HEK293 (cell line): ENCODE data around the gene FUBP1.

Experiments
- FEZF1 ChIP-seq: fragments of 450-650 bp; formaldehyde crosslinking; IDR thresholded peaks from 2 replicates; pipeline ENCODE4 v1.5.1; 2016; ENCODE audit warnings: missing biosample characterization, missing genetic modification characterization
- GLI4 ChIP-seq: fragments of 450-650 bp; formaldehyde crosslinking; IDR thresholded peaks from 2 replicates; pipeline ENCODE4 v1.5.1; 2016; ENCODE audit warnings: missing biosample characterization, missing genetic modification characterization
- GLIS2 ChIP-seq: fragments of 450-650 bp; formaldehyde crosslinking; IDR thresholded peaks from 2 replicates; pipeline ENCODE4 v1.5.1; 2016; ENCODE audit warnings: missing biosample characterization, missing genetic modification characterization
- KLF10 ChIP-seq: fragments of 450-650 bp; IDR thresholded peaks from 2 replicates; pipeline ENCODE4 v1.5.1; 2018; ENCODE audit warnings: missing biosample characterization, mild to moderate bottlenecking, missing genetic modification characterization
- SCRT1 ChIP-seq: fragments of 450-650 bp; formaldehyde crosslinking; IDR thresholded peaks from 2 replicates; pipeline ENCODE4 v1.5.1; 2016; ENCODE audit warnings: missing biosample characterization, missing genetic modification characterization, borderline replicate concordance
- YY1 ChIP-seq: fragments of 450-650 bp; formaldehyde crosslinking; IDR thresholded peaks from 2 replicates; pipeline ENCODE4 v1.5.1; 2018; ENCODE audit warnings: missing biosample characterization, missing genetic modification characterization
- ZEB2 ChIP-seq: fragments of 450-650 bp; formaldehyde crosslinking; IDR thresholded peaks from 2 replicates; pipeline ENCODE4 v1.5.1; 2016; ENCODE audit warnings: missing biosample characterization, missing genetic modification characterization
- ZFP3 ChIP-seq: fragments of 450-650 bp; formaldehyde crosslinking; IDR thresholded peaks from 2 replicates; pipeline ENCODE4 v1.5.1; 2016; ENCODE audit warnings: low read depth, missing biosample characterization, missing genetic modification characterization
- ZIC2 ChIP-seq: fragments of 450-650 bp; formaldehyde crosslinking; IDR thresholded peaks from 2 replicates; pipeline ENCODE4 v1.5.1; 2016; ENCODE audit warnings: missing biosample characterization, missing genetic modification characterization
- ZNF16 ChIP-seq: fragments of 450-650 bp; formaldehyde crosslinking; IDR thresholded peaks from 2 replicates; pipeline ENCODE4 v1.5.1; 2016; ENCODE audit warnings: low read depth, missing biosample characterization, missing genetic modification characterization
- ZNF223 ChIP-seq: fragments of 450-650 bp; formaldehyde crosslinking; IDR thresholded peaks from 2 replicates; pipeline ENCODE4 v1.5.1; 2016; ENCODE audit warnings: missing biosample characterization, missing genetic modification characterization
- ZNF324 ChIP-seq: fragments of 450-650 bp; formaldehyde crosslinking; IDR thresholded peaks from 2 replicates; pipeline ENCODE4 v1.5.1; 2016; ENCODE audit warnings: missing biosample characterization, missing genetic modification characterization
- ZNF341 ChIP-seq: fragments of 450-650 bp; formaldehyde crosslinking; IDR thresholded peaks from 2 replicates; pipeline ENCODE4; 2016; ENCODE audit warnings: low read depth, missing biosample characterization, missing genetic modification characterization
- ZNF404 ChIP-seq: fragments of 450-650 bp; formaldehyde crosslinking; IDR thresholded peaks from 2 replicates; pipeline ENCODE4 v1.5.1; 2017; ENCODE audit warnings: missing biosample characterization, missing genetic modification characterization
- ZNF791 ChIP-seq: fragments of 450-650 bp; formaldehyde crosslinking; IDR thresholded peaks from 2 replicates; pipeline ENCODE4 v1.5.1; 2016; ENCODE audit warnings: missing biosample characterization, missing genetic modification characterization
- ZXDB ChIP-seq: fragments of 450-650 bp; formaldehyde crosslinking; IDR thresholded peaks from 2 replicates; pipeline ENCODE4 v1.5.1; 2016; ENCODE audit warnings: missing biosample characterization, missing genetic modification characterization
- TF ChIP-seq, protein P1 (sequence below): fragments of 450-650 bp; formaldehyde crosslinking; IDR thresholded peaks from 2 replicates; pipeline ENCODE4 v1.5.1; 2016; ENCODE audit warnings: missing biosample characterization, missing genetic modification characterization
- TF ChIP-seq, protein P2 (sequence below): fragments of 450-650 bp; formaldehyde crosslinking; IDR thresholded peaks from 2 replicates; pipeline ENCODE4 v1.5.1; 2016; ENCODE audit warnings: missing biosample characterization, missing genetic modification characterization
- TF ChIP-seq, protein P3 (sequence below): fragments of 450-650 bp; formaldehyde crosslinking; IDR thresholded peaks from 2 replicates; pipeline ENCODE4 v1.5.1; 2017; ENCODE audit warnings: missing biosample characterization, missing genetic modification characterization
- TF ChIP-seq, protein P4 (sequence below): fragments of 450-650 bp; formaldehyde crosslinking; IDR thresholded peaks from 2 replicates; pipeline ENCODE4 v1.5.1; 2016; ENCODE audit warnings: missing biosample characterization, missing genetic modification characterization
- TF ChIP-seq, protein P5 (sequence below): fragments of 450-650 bp; formaldehyde crosslinking; IDR thresholded peaks from 2 replicates; pipeline ENCODE4 v1.5.1; 2017; ENCODE audit warnings: missing biosample characterization, missing genetic modification characterization
- TF ChIP-seq, protein P6 (sequence below): fragments of 450-650 bp; formaldehyde crosslinking; IDR thresholded peaks from 2 replicates; pipeline ENCODE4 v1.5.1; 2016; ENCODE audit warnings: missing biosample characterization, missing genetic modification characterization
- TF ChIP-seq, protein P7 (sequence below): fragments of 450-650 bp; formaldehyde crosslinking; IDR thresholded peaks from 2 replicates; pipeline ENCODE4 v1.5.1; 2016; ENCODE audit warnings: missing biosample characterization, missing genetic modification characterization

Gene FUBP1

DNA sequence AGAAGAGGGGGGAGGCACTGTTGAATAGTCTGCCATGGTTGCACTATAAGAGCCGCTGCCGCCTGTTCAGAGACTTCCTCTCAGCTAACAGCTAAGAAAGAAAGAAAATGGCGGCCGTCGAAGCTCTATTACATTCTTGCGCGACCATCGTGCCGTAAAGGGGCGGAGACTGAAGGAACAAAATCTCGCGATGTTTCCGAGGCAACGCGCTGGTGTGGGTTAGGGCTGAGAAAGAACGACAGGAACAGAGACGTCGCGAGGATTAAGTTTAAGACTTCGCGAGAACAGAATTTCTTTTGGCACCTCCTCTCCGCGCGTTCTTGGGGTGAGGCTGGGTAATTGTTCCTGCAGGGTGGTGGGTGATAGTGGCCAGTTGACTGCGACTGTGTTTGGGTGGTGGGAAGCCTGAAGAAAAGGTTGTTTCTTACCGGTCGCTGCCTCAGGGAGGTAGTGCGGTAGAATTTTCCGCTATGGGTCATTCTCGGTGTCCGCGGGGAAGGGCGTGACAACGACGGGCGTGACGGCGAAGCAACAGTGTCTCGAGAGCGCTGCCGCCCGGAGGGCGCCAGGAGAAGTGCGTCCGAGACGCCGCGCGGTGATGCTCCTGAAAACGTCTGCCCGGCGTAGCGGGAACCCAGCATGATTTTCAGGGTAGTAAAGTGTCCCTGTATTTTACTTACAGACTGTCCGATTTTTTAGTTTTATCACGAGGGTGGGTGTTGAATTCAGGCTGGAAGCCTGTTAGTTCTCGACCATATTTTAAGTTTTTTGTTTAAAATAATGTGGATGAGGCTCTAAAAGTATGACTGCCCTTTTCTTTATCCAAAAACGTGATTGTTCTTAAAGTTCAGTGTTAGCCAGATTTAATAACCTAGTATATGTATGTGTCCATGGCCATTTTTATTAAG, at the start of gene FUBP1 (continued):
- TF ChIP-seq ZNF16 = no peak
- TF ChIP-seq YY1 (tag by site-specific recombination) = peak; percentile 10; the same call in 1 of the 2 replicates
- peak; percentile 85 for TF ChIP-seq ZXDB
- TF ChIP-seq, protein P1, sequence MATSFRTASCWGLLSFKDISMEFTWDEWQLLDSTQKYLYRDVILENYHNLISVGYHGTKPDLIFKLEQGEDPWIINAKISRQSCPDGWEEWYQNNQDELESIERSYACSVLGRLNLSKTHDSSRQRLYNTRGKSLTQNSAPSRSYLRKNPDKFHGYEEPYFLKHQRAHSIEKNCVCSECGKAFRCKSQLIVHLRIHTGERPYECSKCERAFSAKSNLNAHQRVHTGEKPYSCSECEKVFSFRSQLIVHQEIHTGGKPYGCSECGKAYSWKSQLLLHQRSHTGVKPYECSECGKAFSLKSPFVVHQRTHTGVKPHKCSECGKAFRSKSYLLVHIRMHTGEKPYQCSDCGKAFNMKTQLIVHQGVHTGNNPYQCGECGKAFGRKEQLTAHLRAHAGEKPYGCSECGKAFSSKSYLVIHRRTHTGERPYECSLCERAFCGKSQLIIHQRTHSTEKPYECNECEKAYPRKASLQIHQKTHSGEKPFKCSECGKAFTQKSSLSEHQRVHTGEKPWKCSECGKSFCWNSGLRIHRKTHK (tag by site-specific recombination) = no peak
- TF ChIP-seq KLF10 (tag by site-specific recombination) = 0 out of 2 replicates have a peak, but pooled peaks have one; percentile 39
- TF ChIP-seq, protein P2, sequence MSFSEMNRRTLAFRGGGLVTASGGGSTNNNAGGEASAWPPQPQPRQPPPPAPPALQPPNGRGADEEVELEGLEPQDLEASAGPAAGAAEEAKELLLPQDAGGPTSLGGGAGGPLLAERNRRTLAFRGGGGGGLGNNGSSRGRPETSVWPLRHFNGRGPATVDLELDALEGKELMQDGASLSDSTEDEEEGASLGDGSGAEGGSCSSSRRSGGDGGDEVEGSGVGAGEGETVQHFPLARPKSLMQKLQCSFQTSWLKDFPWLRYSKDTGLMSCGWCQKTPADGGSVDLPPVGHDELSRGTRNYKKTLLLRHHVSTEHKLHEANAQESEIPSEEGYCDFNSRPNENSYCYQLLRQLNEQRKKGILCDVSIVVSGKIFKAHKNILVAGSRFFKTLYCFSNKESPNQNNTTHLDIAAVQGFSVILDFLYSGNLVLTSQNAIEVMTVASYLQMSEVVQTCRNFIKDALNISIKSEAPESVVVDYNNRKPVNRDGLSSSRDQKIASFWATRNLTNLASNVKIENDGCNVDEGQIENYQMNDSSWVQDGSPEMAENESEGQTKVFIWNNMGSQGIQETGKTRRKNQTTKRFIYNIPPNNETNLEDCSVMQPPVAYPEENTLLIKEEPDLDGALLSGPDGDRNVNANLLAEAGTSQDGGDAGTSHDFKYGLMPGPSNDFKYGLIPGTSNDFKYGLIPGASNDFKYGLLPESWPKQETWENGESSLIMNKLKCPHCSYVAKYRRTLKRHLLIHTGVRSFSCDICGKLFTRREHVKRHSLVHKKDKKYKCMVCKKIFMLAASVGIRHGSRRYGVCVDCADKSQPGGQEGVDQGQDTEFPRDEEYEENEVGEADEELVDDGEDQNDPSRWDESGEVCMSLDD (tag by site-specific recombination) = peak; percentile 82
- TF ChIP-seq, protein P3, sequence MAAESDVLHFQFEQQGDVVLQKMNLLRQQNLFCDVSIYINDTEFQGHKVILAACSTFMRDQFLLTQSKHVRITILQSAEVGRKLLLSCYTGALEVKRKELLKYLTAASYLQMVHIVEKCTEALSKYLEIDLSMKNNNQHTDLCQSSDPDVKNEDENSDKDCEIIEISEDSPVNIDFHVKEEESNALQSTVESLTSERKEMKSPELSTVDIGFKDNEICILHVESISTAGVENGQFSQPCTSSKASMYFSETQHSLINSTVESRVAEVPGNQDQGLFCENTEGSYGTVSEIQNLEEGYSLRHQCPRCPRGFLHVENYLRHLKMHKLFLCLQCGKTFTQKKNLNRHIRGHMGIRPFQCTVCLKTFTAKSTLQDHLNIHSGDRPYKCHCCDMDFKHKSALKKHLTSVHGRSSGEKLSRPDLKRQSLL (tag by site-specific recombination) = no peak
- peak; percentile 98 for TF ChIP-seq SCRT1 (tag by site-specific recombination)
- TF ChIP-seq ZFP3 = peak; percentile 13; the same call in 1 of the 2 replicates
- TF ChIP-seq ZEB2 = peak; percentile 89
- TF ChIP-seq, protein P4, sequence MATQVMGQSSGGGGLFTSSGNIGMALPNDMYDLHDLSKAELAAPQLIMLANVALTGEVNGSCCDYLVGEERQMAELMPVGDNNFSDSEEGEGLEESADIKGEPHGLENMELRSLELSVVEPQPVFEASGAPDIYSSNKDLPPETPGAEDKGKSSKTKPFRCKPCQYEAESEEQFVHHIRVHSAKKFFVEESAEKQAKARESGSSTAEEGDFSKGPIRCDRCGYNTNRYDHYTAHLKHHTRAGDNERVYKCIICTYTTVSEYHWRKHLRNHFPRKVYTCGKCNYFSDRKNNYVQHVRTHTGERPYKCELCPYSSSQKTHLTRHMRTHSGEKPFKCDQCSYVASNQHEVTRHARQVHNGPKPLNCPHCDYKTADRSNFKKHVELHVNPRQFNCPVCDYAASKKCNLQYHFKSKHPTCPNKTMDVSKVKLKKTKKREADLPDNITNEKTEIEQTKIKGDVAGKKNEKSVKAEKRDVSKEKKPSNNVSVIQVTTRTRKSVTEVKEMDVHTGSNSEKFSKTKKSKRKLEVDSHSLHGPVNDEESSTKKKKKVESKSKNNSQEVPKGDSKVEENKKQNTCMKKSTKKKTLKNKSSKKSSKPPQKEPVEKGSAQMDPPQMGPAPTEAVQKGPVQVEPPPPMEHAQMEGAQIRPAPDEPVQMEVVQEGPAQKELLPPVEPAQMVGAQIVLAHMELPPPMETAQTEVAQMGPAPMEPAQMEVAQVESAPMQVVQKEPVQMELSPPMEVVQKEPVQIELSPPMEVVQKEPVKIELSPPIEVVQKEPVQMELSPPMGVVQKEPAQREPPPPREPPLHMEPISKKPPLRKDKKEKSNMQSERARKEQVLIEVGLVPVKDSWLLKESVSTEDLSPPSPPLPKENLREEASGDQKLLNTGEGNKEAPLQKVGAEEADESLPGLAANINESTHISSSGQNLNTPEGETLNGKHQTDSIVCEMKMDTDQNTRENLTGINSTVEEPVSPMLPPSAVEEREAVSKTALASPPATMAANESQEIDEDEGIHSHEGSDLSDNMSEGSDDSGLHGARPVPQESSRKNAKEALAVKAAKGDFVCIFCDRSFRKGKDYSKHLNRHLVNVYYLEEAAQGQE (tag by site-specific recombination) = 0 out of 2 replicates have a peak, but pooled peaks have one; percentile 11
- TF ChIP-seq ZNF341 = peak; percentile 91
- TF ChIP-seq ZNF223 = no peak
- TF ChIP-seq, protein P5, sequence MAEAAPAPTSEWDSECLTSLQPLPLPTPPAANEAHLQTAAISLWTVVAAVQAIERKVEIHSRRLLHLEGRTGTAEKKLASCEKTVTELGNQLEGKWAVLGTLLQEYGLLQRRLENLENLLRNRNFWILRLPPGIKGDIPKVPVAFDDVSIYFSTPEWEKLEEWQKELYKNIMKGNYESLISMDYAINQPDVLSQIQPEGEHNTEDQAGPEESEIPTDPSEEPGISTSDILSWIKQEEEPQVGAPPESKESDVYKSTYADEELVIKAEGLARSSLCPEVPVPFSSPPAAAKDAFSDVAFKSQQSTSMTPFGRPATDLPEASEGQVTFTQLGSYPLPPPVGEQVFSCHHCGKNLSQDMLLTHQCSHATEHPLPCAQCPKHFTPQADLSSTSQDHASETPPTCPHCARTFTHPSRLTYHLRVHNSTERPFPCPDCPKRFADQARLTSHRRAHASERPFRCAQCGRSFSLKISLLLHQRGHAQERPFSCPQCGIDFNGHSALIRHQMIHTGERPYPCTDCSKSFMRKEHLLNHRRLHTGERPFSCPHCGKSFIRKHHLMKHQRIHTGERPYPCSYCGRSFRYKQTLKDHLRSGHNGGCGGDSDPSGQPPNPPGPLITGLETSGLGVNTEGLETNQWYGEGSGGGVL (tag by site-specific recombination) = no peak
- TF ChIP-seq ZNF791 (tag by site-specific recombination) = no peak
- TF ChIP-seq ZNF324 (tag by site-specific recombination) = peak; percentile 93
- TF ChIP-seq, protein P6, sequence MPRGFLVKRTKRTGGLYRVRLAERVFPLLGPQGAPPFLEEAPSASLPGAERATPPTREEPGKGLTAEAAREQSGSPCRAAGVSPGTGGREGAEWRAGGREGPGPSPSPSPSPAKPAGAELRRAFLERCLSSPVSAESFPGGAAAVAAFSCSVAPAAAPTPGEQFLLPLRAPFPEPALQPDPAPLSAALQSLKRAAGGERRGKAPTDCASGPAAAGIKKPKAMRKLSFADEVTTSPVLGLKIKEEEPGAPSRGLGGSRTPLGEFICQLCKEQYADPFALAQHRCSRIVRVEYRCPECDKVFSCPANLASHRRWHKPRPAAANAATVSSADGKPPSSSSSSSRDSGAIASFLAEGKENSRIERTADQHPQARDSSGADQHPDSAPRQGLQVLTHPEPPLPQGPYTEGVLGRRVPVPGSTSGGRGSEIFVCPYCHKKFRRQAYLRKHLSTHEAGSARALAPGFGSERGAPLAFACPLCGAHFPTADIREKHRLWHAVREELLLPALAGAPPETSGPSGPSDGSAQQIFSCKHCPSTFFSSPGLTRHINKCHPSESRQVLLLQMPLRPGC (tag by site-specific recombination) = peak; percentile 13; the same call in 1 of the 2 replicates
- TF ChIP-seq FEZF1 (tag by site-specific recombination) = peak; percentile 71
- TF ChIP-seq, protein P7, sequence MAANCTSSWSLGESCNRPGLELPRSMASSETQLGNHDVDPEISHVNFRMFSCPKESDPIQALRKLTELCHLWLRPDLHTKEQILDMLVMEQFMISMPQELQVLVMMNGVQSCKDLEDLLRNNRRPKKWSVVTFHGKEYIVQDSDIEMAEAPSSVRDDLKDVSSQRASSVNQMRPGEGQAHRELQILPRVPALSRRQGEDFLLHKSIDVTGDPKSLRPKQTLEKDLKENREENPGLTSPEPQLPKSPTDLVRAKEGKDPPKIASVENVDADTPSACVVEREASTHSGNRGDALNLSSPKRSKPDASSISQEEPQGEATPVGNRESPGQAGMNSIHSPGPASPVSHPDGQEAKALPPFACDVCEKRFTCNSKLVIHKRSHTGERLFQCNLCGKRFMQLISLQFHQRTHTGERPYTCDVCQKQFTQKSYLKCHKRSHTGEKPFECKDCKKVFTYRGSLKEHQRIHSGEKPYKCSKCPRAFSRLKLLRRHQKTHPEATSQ (tag by site-specific recombination) = 0 out of 2 replicates have a peak, but pooled peaks have one; percentile 76
- no peak for TF ChIP-seq ZNF404 (tag by site-specific recombination)
- TF ChIP-seq ZIC2 (tag by site-specific recombination) = 0 out of 2 replicates have a peak, but pooled peaks have one; percentile 21
- TF ChIP-seq GLI4 (tag by site-specific recombination) = 0 out of 2 replicates have a peak, but pooled peaks have one; percentile 33
- TF ChIP-seq GLIS2 = peak; percentile 48; the same call in 1 of the 2 replicates
